K562 (cell line): ENCODE results near the gene HTRA3.

Experiments used
- CTCF ChIP-seq, 3 experiments: IDR thresholded peaks in 2 of 3; conservative IDR thresholded peaks in 1 of 3; 2 replicates each; pipeline ENCODE4 v1.5.1; 2011 to 2012; ENCODE audit warnings: low read length in 3 of 3, mild to moderate bottlenecking in 3 of 3, control low read depth in 2 of 3, improper control_type of control experiment in 1 of 3, inconsistent platforms in 1 of 3, low read depth in 1 of 3, mixed read lengths in 1 of 3, moderate library complexity in 1 of 3; ENCODE audit not compliant: insufficient read depth in 2 of 3
- EZH2 ChIP-seq: IDR thresholded peaks from 2 replicates; pipeline ENCODE4 v1.6.1; 2012; ENCODE audit warnings: low read depth, mild to moderate bottlenecking, inconsistent platforms, low read length, borderline replicate concordance
- POLR2B ChIP-seq: fragments of 450-650 bp; IDR thresholded peaks from 2 replicates; pipeline ENCODE4 v1.6.1; 2018; ENCODE audit warnings: low read depth; ENCODE audit not compliant: partially characterized antibody

- TF ChIP-seq EZH2 = no peak
- no peak for TF ChIP-seq POLR2B
- TF ChIP-seq CTCF (IDR thresholded peaks at IDR 0.05 in 2 of 3, conservative IDR thresholded peaks at IDR 0.05 in 1 of 3; ENCODE audit: insufficient read depth in 2 of 3, low read depth in 1 of 3, low read length in 3 of 3) = no peak
These were observed 78.5 kb downstream of the HTRA3 start for GRCh38 chr4:8348071-8348470.
